Measurements from ENCODE around the gene NPIPA8.
"Not testable (repeated sequence)": the region's sequence is repeated elsewhere in the genome, so short reads cannot be mapped to it uniquely, and the experiment has no call there.

NPIPA8 gene

DNA sequence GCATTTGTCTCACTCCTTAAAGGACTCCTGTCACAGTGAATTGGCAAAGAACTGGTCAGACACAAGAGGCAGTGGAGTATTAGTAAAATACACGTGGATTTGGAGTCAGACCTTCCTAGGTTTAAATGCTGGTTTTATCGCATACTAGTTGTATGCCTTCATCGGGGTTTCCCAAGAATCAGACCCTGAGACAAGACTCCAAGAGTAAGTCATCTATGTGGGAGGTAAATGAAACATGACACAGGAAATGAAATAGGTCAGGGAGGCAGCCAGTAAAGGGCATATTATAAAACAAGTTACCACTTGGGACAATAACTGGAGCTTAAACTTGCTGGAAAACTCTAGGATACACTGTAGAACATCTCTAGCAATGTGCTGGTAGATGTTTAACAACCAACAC lies 59.8 kb downstream of the NPIPA8 start:
- DNase-seq (ENCODE audit: low read depth): not testable (repeated sequence)

DNA sequence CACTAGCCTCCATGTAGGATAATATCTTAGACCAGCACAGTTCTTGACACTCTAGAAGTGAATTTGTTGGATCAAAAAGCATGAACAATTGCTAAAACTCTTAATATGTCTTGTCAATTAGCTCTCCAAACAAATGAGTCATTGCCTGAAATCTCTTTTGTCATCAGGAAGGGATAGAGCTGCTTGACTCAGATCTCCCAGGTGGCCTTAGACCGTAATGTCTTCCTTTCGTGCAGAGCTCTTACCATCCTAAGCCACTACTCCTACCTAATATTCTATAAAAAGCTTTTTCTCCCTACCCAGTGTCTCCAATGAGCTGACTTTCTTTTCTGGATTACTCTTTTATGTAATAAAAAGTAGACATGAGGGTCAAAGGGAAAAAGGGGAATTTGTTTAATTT lies 66.4 kb downstream of the NPIPA8 start:
- not testable (repeated sequence) for DNase-seq (ENCODE audit: low read depth)
